Measurements from ENCODE around the gene FAT1.

The FAT1 gene

GRCh38 chr4:186604124-186604807, 119.4 kb downstream of the FAT1 start:
- DNase-seq, result no peak

GRCh38 chr4:186602978-186603377, 120.7 kb downstream of the FAT1 start:
- no peak for DNase-seq

GRCh38 chr4:186599483-186599882, 124.2 kb downstream of the FAT1 start:
- no peak for DNase-seq

- DNase-seq, result no peak
These were observed 125.0 kb downstream of the FAT1 start for GRCh38 chr4:186598686-186599085.

- DNase-seq, result no peak
These were observed 126.7 kb downstream of the FAT1 start for GRCh38 chr4:186596850-186597390.

GRCh38 chr4:186596346-186596745, 127.3 kb downstream of the FAT1 start:
- DNase-seq, result no peak

- no peak for DNase-seq
These were observed 130.1 kb downstream of the FAT1 start for GRCh38 chr4:186593587-186593973.

- no peak for DNase-seq
These were observed 130.6 kb downstream of the FAT1 start for GRCh38 chr4:186592966-186593586.

GRCh38 chr4:186592445-186592844, 131.2 kb downstream of the FAT1 start:
- no peak for DNase-seq

- DNase-seq, result no peak
These were observed 132.0 kb downstream of the FAT1 start for GRCh38 chr4:186591651-186592050.

- DNase-seq, result no peak
These were observed 135.2 kb downstream of the FAT1 start for GRCh38 chr4:186588503-186588902.

GRCh38 chr4:186587416-186588018, 136.1 kb downstream of the FAT1 start:
- DNase-seq, result peak; percentile 28

- DNase-seq, result no peak
These were observed 137.5 kb downstream of the FAT1 start for GRCh38 chr4:186586205-186586604.

GRCh38 chr4:186584912-186585311, 138.7 kb downstream of the FAT1 start:
- DNase-seq, result no peak

GRCh38 chr4:186581421-186581820, 142.2 kb downstream of the FAT1 start:
- no peak for DNase-seq

GRCh38 chr4:186580669-186581068, 143.0 kb downstream of the FAT1 start:
- no peak for DNase-seq

GRCh38 chr4:186570193-186570996, 153.3 kb downstream of the FAT1 start:
- DNase-seq, result no peak

- DNase-seq, result no peak
These were observed 154.0 kb downstream of the FAT1 start for GRCh38 chr4:186569533-186570192.

- no peak for DNase-seq
These were observed 157.6 kb downstream of the FAT1 start for GRCh38 chr4:186566068-186566467.

- DNase-seq, result no peak
These were observed 159.9 kb downstream of the FAT1 start for GRCh38 chr4:186563761-186564160.

- DNase-seq, result no peak
These were observed 161.9 kb downstream of the FAT1 start for GRCh38 chr4:186561748-186562147.

- no peak for DNase-seq
These were observed 163.0 kb downstream of the FAT1 start for GRCh38 chr4:186560647-186561046.

- no peak for DNase-seq
These were observed 166.2 kb downstream of the FAT1 start for GRCh38 chr4:186557486-186557885.

Measured in MV-4-11 (cell line).